Suprapubic skin (tissue), 3 donors: Measurements from ENCODE around the gene TMOD1.

Source experiments
- POLR2A ChIP-seq, 2 donors: fragments of 450-650 bp; IDR thresholded peaks; one replicate each; pipeline ENCODE4 v1.6.1; 2017; ENCODE audit warnings: antibody characterized with exemption in 2 of 2, mild to moderate bottlenecking in 2 of 2, moderate library complexity in 2 of 2
- TF ChIP-seq, protein P1 (sequence below), 2 donors: fragments of 200-600 bp in 1 of 2; fragments of 450-650 bp in 1 of 2; sonication (generic) in 1 of 2; IDR thresholded peaks; one replicate each; pipeline ENCODE4 v1.5.1; 2016 to 2019; ENCODE audit warnings: antibody characterized with exemption in 2 of 2, mild to moderate bottlenecking in 1 of 2, moderate library complexity in 1 of 2

DNA sequence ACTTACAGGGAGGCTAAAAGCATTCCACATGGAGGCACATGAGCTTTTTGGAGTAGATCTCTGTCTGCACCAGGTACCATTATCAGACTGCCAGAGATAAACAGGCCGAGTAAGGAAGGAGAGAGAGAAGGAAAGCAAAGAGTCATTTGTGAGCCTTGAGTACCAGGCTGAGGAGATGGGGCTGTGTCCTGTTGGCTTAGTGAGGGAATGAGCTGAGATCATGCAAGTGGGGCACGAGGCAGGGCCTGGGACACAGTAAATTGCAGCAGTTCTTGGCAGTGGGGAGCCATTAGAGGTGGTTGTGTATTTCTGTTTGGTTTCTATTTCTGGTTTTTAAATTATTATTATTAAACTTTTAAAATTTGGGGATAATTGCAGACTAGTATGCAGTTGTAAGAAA lies 78.4 kb downstream of the TMOD1 start:
- TF ChIP-seq POLR2A (IDR thresholded peaks at IDR 0.05) = no peak
- TF ChIP-seq, protein P1, sequence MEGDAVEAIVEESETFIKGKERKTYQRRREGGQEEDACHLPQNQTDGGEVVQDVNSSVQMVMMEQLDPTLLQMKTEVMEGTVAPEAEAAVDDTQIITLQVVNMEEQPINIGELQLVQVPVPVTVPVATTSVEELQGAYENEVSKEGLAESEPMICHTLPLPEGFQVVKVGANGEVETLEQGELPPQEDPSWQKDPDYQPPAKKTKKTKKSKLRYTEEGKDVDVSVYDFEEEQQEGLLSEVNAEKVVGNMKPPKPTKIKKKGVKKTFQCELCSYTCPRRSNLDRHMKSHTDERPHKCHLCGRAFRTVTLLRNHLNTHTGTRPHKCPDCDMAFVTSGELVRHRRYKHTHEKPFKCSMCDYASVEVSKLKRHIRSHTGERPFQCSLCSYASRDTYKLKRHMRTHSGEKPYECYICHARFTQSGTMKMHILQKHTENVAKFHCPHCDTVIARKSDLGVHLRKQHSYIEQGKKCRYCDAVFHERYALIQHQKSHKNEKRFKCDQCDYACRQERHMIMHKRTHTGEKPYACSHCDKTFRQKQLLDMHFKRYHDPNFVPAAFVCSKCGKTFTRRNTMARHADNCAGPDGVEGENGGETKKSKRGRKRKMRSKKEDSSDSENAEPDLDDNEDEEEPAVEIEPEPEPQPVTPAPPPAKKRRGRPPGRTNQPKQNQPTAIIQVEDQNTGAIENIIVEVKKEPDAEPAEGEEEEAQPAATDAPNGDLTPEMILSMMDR (IDR thresholded peaks at IDR 0.05) = no peak
